IMR-90 (cell line): ENCODE measurements around the gene ACTA2. TPM values are rescaled to one million over a fixed set of nuclear protein-coding genes. Genes with fewer than 3 reads are reported as not detected.

ENCODE experiments used
- ATAC-seq: fragments of 200-7000 bp; cut with Tn5 transposase; 2 replicates; pipeline ENCODE4 v1.9.1; 2020; ENCODE audit warnings: low read depth, mild to moderate bottlenecking, moderate library complexity
- BruUV-seq: library from RNA; stranded (reverse); fragments of 400-500 nt; replicated peaks from 2 replicates; lab custom pipeline; 2021; lab: Mats Ljungman, UMichigan
- CTCF ChIA-PET: fragments of 300-600 bp; formaldehyde crosslinking; extraction: SDS; loops from one replicate; lab custom pipeline; 2021; ENCODE audit warnings: antibody characterized with exemption; lab: Yijun Ruan, JAX
- POLR2A ChIA-PET: fragments of 300-600 bp; sonication (Branson Sonifier 250); formaldehyde crosslinking; loops from one replicate; lab custom pipeline; 2022; ENCODE audit warnings: antibody characterized with exemption; ENCODE audit not compliant: unreplicated experiment; lab: Charles Lee
- DNase-seq: peaks from one replicate; pipeline ENCODE4 v3.0.0; 2013
- H2AFZ ChIP-seq: replicated peaks from 2 replicates; pipeline ENCODE3; 2013; ENCODE audit warnings: low read length, mild to moderate bottlenecking; ENCODE audit not compliant: poor library complexity
- H2AK5ac ChIP-seq: 2 replicates; pipeline ENCODE4 v1.6.1; 2013; ENCODE audit warnings: low read depth, low read length, inconsistent platforms
- H2AK9ac ChIP-seq: replicated peaks from 2 replicates; pipeline ENCODE3; 2013; ENCODE audit warnings: mild to moderate bottlenecking, low read depth, low read length, moderate library complexity; ENCODE audit not compliant: poor library complexity
- H2BK120ac ChIP-seq: 2 replicates; pipeline ENCODE4 v1.6.1; 2013; ENCODE audit warnings: low read depth, low read length, inconsistent platforms
- H2BK15ac ChIP-seq: 3 replicates; pipeline ENCODE4 v1.6.1; 2013; ENCODE audit warnings: low read depth, low read length, inconsistent platforms
- H2BK20ac ChIP-seq: 2 replicates; pipeline ENCODE4 v1.6.1; 2013; ENCODE audit warnings: low read depth, mild to moderate bottlenecking, inconsistent platforms, low read length, moderate library complexity
- H2BK5ac ChIP-seq: 2 replicates; pipeline ENCODE4 v1.6.1; 2013; ENCODE audit warnings: mild to moderate bottlenecking, low read depth, low read length, inconsistent platforms; ENCODE audit not compliant: poor library complexity, severe bottlenecking
- H3K14ac ChIP-seq: replicated peaks from 2 replicates; pipeline ENCODE4 v1.6.1; 2013; ENCODE audit warnings: low read depth, low read length, inconsistent platforms
- H3K18ac ChIP-seq: 2 replicates; pipeline ENCODE4 v1.6.1; 2013; ENCODE audit warnings: low read depth, low read length, control low read depth
- H3K23ac ChIP-seq: 2 replicates; pipeline ENCODE4 v1.6.1; 2013; ENCODE audit warnings: low read depth, low read length, inconsistent platforms
- H3K27ac ChIP-seq: 2 replicates; pipeline ENCODE4 v1.5.1; 2013; ENCODE audit warnings: mild to moderate bottlenecking, control low read depth, low read length; ENCODE audit not compliant: insufficient read depth
- H3K27me3 ChIP-seq: 2 replicates; pipeline ENCODE4 v1.6.1; 2013; ENCODE audit warnings: low read length; ENCODE audit not compliant: control insufficient read depth, insufficient read depth
- H3K36me3 ChIP-seq: 2 replicates; pipeline ENCODE4 v1.6.1; 2013; ENCODE audit warnings: low read length, mixed read lengths; ENCODE audit not compliant: control insufficient read depth, insufficient read depth
- H3K4ac ChIP-seq: 2 replicates; pipeline ENCODE4 v1.6.1; 2013; ENCODE audit warnings: low read depth, low read length, inconsistent platforms
- H3K4me1 ChIP-seq: 2 replicates; pipeline ENCODE4 v1.6.1; 2013; ENCODE audit warnings: low read length, mixed read lengths; ENCODE audit not compliant: control insufficient read depth, insufficient read depth
- H3K4me2 ChIP-seq: 2 replicates; pipeline ENCODE4 v1.6.1; 2013; ENCODE audit warnings: low read depth, mild to moderate bottlenecking, control low read depth, low read length, moderate library complexity
- H3K4me3 ChIP-seq: 2 replicates; pipeline ENCODE4 v1.5.1; 2013; ENCODE audit warnings: low read depth, mild to moderate bottlenecking, control low read depth, low read length, moderate library complexity; ENCODE audit not compliant: insufficient read depth
- H3K56ac ChIP-seq: 2 replicates; pipeline ENCODE4 v1.6.1; 2013; ENCODE audit warnings: low read length, inconsistent platforms; ENCODE audit not compliant: insufficient read depth; ENCODE audit errors: extremely low read depth
- H3K79me1 ChIP-seq, 2 experiments: 2 replicates each; pipeline ENCODE4 v1.6.1; 2013; ENCODE audit warnings: low read length in 2 of 2, inconsistent platforms in 1 of 2, low read depth in 1 of 2
- H3K9ac ChIP-seq: 2 replicates; pipeline ENCODE4 v1.6.1; 2013; ENCODE audit warnings: low read depth, low read length, control low read depth
- H3K9me1 ChIP-seq: 2 replicates; pipeline ENCODE4 v1.6.1; 2013; ENCODE audit warnings: low read length, inconsistent platforms; ENCODE audit not compliant: insufficient read depth
- H3K9me3 ChIP-seq: 2 replicates; pipeline ENCODE4 v1.6.1; 2013; ENCODE audit warnings: low read length; ENCODE audit not compliant: control insufficient read depth, insufficient read depth
- H4K20me1 ChIP-seq: 2 replicates; pipeline ENCODE4 v1.6.1; 2013; ENCODE audit warnings: low read length, inconsistent platforms; ENCODE audit not compliant: insufficient read depth
- H4K5ac ChIP-seq: 2 replicates; pipeline ENCODE4 v1.6.1; 2013; ENCODE audit warnings: mild to moderate bottlenecking, low read depth, low read length, control low read depth
- H4K8ac ChIP-seq, 2 experiments: 2 replicates each; pipeline ENCODE4 v1.6.1; 2013; ENCODE audit warnings: low read depth in 2 of 2, low read length in 2 of 2, control low read depth in 1 of 2, inconsistent platforms in 1 of 2
- H4K91ac ChIP-seq: 2 replicates; pipeline ENCODE4 v1.6.1; 2013; ENCODE audit warnings: low read depth, low read length, inconsistent platforms; ENCODE audit not compliant: insufficient read depth
- CEBPB ChIP-seq: IDR thresholded peaks from 2 replicates; pipeline ENCODE4 v1.6.1; 2012; ENCODE audit warnings: low read depth, low read length, improper control_type of control experiment
- NFE2L2 ChIP-seq: fragments of 150-350 bp; IDR thresholded peaks from 2 replicates; pipeline ENCODE4 v1.6.1; 2016; ENCODE audit warnings: low read depth, mild to moderate bottlenecking, low read length
- RCOR1 ChIP-seq: IDR thresholded peaks from 2 replicates; pipeline ENCODE4 v1.6.1; 2012; ENCODE audit warnings: mild to moderate bottlenecking, low read length, improper control_type of control experiment; ENCODE audit not compliant: insufficient replicate concordance
- RFX5 ChIP-seq: IDR thresholded peaks from 2 replicates; pipeline ENCODE4 v1.8.0; 2012; ENCODE audit warnings: low read depth, mild to moderate bottlenecking, low read length, moderate library complexity
- SMC3 ChIP-seq: fragments of 150-350 bp; IDR thresholded peaks from 2 replicates; pipeline ENCODE4 v1.6.1; 2016; ENCODE audit warnings: low read depth, mild to moderate bottlenecking, antibody characterized with exemption, low read length, moderate library complexity
- WGBS, 2 experiments: methylation state at CpG; one replicate each; pipeline versions ENCODE4 v1.1.5 to v1.1.7; 2013; ENCODE audit warnings: missing lambda C conversion rate in 2 of 2; ENCODE audit not compliant: insufficient read length in 1 of 2; ENCODE audit errors: extremely low coverage in 2 of 2; 5-methylcytosine and 5-hydroxymethylcytosine counted together
- dilution Hi-C: fragments of 300-500 bp; cut with HindIII; formaldehyde crosslinking; loops from one replicate; pipeline ENCODE4 v1.14.3; 2018; ENCODE audit warnings: low sequenced_read_pairs; ENCODE audit not compliant: unreplicated experiment
- in situ Hi-C: fragments of 300-500 bp; cut with MboI; formaldehyde crosslinking; loops from 3 replicates; pipeline ENCODE4 v1.14.3; 2019; ENCODE audit warnings: low sequenced_read_pairs, inconsistent platforms, mixed read lengths
- intact Hi-C: fragments of 100-400 bp; cut with micrococcal nuclease; formaldehyde crosslinking; loops from 2 replicates; pipeline ENCODE4 v1.10.0; 2022
- polyA plus RNA-seq, 3 experiments: library from polyadenylated mRNA; depleted of rRNA; stranded (reverse); fragments of >200 nt; gene quantifications; 2 replicates each; pipeline ENCODE4 v1.2.3, GENCODE V29; 2012; ENCODE audit warnings: low replicate concordance in 1 of 3
- total RNA-seq: library from RNA; depleted of rRNA; stranded (reverse); fragments of >200 nt; gene quantifications from 2 replicates; pipeline ENCODE4 v1.2.3, GENCODE V29; 2012
- TF ChIP-seq, protein P1 (sequence below): fragments of 150-350 bp; IDR thresholded peaks from 2 replicates; pipeline ENCODE4 v1.6.1; 2017; ENCODE audit warnings: mild to moderate bottlenecking, antibody characterized with exemption, low read length, low read depth
- TF ChIP-seq, protein P2 (sequence below): fragments of 150-350 bp; IDR thresholded peaks from 2 replicates; pipeline ENCODE4 v1.6.1; 2016; ENCODE audit warnings: low read depth, mild to moderate bottlenecking, low read length, moderate library complexity, borderline replicate concordance

ACTA2 gene
- total and polyA plus RNA-seq, 2 of the 4 experiments (the other 2 are of a cell fraction): 978 to 1,235 TPM

DNA sequence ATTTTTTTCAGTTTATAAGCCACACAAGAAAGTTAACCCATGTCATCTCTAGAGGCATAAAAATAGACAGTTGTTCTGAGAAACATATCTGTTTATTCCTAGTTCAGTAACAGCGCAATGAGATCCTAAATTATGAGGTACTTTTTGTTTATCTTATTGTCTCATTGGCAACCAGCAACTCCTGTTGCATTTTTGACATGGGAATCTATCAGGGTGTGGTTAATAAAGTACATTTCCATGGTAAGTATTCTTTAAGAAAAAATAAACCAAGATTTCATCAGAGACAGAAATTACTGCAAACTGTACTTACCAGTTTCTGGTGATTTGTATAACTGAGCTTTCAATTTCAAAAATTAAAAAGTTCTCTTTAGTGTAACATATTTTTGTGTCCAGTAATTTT is 47.1 kb upstream of the ACTA2 start:
- no peak overlapping the region for H2BK15ac ChIP-seq
- peak; percentile 26 for DNase-seq
- peaks cover 7% of the 10 kb centered on the region for H3K36me3 ChIP-seq
- CTCF ChIA-PET: interaction anchor here (1.0 kb wide), 1 partner anchor 9 kb away, joined by 4 read pairs; the partner anchor contains the start of gene FAS
- no peak overlapping the region for H3K56ac ChIP-seq
- no peak overlapping the region for H4K8ac ChIP-seq
- no peak overlapping the region for H2AK9ac ChIP-seq
- H3K14ac ChIP-seq: no peak overlapping the region
- no peak overlapping the region for H2BK20ac ChIP-seq
- no peak overlapping the region for H3K18ac ChIP-seq
- H3K4me2 ChIP-seq: peak overlapping the region; percentile 36
- H3K4me3 ChIP-seq: no peak overlapping the region
- no peak for TF ChIP-seq SMC3
- TF ChIP-seq, protein P1, sequence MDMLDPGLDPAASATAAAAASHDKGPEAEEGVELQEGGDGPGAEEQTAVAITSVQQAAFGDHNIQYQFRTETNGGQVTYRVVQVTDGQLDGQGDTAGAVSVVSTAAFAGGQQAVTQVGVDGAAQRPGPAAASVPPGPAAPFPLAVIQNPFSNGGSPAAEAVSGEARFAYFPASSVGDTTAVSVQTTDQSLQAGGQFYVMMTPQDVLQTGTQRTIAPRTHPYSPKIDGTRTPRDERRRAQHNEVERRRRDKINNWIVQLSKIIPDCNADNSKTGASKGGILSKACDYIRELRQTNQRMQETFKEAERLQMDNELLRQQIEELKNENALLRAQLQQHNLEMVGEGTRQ: no peak
- TF ChIP-seq RCOR1: no peak
- TF ChIP-seq, protein P2, sequence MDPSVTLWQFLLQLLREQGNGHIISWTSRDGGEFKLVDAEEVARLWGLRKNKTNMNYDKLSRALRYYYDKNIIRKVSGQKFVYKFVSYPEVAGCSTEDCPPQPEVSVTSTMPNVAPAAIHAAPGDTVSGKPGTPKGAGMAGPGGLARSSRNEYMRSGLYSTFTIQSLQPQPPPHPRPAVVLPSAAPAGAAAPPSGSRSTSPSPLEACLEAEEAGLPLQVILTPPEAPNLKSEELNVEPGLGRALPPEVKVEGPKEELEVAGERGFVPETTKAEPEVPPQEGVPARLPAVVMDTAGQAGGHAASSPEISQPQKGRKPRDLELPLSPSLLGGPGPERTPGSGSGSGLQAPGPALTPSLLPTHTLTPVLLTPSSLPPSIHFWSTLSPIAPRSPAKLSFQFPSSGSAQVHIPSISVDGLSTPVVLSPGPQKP: no peak
- TF ChIP-seq RFX5: no peak
- 0 out of 2 replicates have a peak, but pooled peaks have one; percentile 15 for TF ChIP-seq CEBPB
- no peak for TF ChIP-seq NFE2L2
- intact Hi-C loops (no loop called here), dilution Hi-C loops (loop anchor here (25.0 kb wide), 1 partner anchor 213 kb away; the partner anchor contains the start of gene CH25H), in situ Hi-C loops (no loop called here)
- H2AK5ac ChIP-seq: no peak overlapping the region
- no peaks in the 10 kb centered on the region for H3K9me3 ChIP-seq
- no peak overlapping the region for H2BK120ac ChIP-seq
- H3K9ac ChIP-seq: no peak overlapping the region
- H3K4ac ChIP-seq: no peak overlapping the region
- ATAC-seq: no peak
- no peaks in the 10 kb centered on the region for H3K27me3 ChIP-seq
- no peak overlapping the region for H2BK5ac ChIP-seq
- no peak overlapping the region for H3K23ac ChIP-seq
- H4K20me1 ChIP-seq: peaks cover 19% of the 10 kb centered on the region; the same call in 1 of the 2 replicates
- H4K91ac ChIP-seq: no peak overlapping the region
- peaks cover 11% of the 10 kb centered on the region for H3K4me1 ChIP-seq
- H4K5ac ChIP-seq: no peak overlapping the region; the same call in 1 of the 2 replicates
- WGBS, 2 experiments: no CpG with 5 or more reads among the region's 1 CpG
- POLR2A ChIA-PET: no interaction called here
- BruUV-seq: no TSS peak
- peaks cover 31 to 65% of the 10 kb centered on the region in 2 experiments for H3K79me1 ChIP-seq
- H3K27ac ChIP-seq: no peak overlapping the region
- no peak overlapping the region for H2AFZ ChIP-seq
- peaks cover 10% of the 10 kb centered on the region; the same call in 1 of the 2 replicates for H3K9me1 ChIP-seq
